Measurements from ENCODE around the gene IFNG-AS1. TPM values are rescaled to one million over a fixed set of nuclear protein-coding genes. Genes with fewer than 3 reads are reported as not detected.

IFNG-AS1 gene
- total RNA-seq, 4 donors from 2014 or later: 0.27 to 0.50 TPM; not detected in 2

- Histone ChIP-seq H3K27ac (no peak overlapping the region), H3K36me3 (no peaks in the 10 kb centered on the region), H3K4me1 (no peaks in the 10 kb centered on the region), H3K27me3 (no peaks in the 10 kb centered on the region), H3K9me3 (no peaks in the 10 kb centered on the region), H3K4me3 (replicated peaks in 1 of 3) (no peak overlapping the region)
- no peak for DNase-seq
- intact Hi-C loops (cut with DNase I): no loop called here
- WGBS, 2 donors: 83 to 86% methylated on average over 1 of the region's 1 CpG
- TF ChIP-seq, protein P1, sequence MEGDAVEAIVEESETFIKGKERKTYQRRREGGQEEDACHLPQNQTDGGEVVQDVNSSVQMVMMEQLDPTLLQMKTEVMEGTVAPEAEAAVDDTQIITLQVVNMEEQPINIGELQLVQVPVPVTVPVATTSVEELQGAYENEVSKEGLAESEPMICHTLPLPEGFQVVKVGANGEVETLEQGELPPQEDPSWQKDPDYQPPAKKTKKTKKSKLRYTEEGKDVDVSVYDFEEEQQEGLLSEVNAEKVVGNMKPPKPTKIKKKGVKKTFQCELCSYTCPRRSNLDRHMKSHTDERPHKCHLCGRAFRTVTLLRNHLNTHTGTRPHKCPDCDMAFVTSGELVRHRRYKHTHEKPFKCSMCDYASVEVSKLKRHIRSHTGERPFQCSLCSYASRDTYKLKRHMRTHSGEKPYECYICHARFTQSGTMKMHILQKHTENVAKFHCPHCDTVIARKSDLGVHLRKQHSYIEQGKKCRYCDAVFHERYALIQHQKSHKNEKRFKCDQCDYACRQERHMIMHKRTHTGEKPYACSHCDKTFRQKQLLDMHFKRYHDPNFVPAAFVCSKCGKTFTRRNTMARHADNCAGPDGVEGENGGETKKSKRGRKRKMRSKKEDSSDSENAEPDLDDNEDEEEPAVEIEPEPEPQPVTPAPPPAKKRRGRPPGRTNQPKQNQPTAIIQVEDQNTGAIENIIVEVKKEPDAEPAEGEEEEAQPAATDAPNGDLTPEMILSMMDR (IDR thresholded peaks at IDR 0.05): no peak
- no peak for TF ChIP-seq POLR2A (IDR thresholded peaks at IDR 0.05)
Measured at GRCh38 chr12:67964456-67964855, 24.8 kb upstream of the IFNG-AS1 start.

DNA sequence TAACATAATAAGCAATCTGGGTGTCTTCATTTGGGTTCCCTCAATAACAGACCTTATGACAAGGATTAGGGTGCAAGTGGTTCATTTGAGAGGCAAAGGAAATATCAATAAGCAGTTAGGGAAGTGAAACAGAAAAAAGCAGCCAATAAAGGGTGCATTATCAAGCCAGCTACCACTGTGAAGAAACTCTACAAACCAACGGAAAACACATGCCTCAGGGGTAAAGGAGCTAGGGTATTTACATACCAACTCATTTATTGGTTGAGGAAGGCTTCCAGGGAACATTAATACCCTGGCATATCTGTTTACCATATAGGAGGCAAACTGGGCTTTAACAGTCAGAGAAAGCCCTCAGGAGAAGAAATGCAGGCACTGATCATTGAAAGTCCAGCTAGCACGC lies 22.7 kb upstream of the IFNG-AS1 start:
- Histone ChIP-seq H3K4me3 (replicated peaks in 1 of 3) (no peak overlapping the region), H3K9me3 (no peaks in the 10 kb centered on the region), H3K36me3 (no peaks in the 10 kb centered on the region), H3K27me3 (no peaks in the 10 kb centered on the region), H3K4me1 (no peaks in the 10 kb centered on the region), H3K27ac (no peak overlapping the region)
- no peak for DNase-seq
- intact Hi-C loops (cut with DNase I): no loop called here
- TF ChIP-seq POLR2A (IDR thresholded peaks at IDR 0.05): no peak
- TF ChIP-seq, protein P1 (IDR thresholded peaks at IDR 0.05): no peak
- WGBS, 2 donors: 60 to 64% methylated on average over 2 of the region's 2 CpGs

- Histone ChIP-seq H3K27me3 (no peaks in the 10 kb centered on the region), H3K9me3 (no peaks in the 10 kb centered on the region), H3K27ac (no peak overlapping the region), H3K4me3 (replicated peaks in 1 of 3) (no peak overlapping the region), H3K36me3 (no peaks in the 10 kb centered on the region), H3K4me1 (no peaks in the 10 kb centered on the region)
- intact Hi-C loops (cut with DNase I): no loop called here
- DNase-seq: no peak
- 80 to 91% methylated on average over 2 of the region's 2 CpGs for WGBS, 2 donors
- TF ChIP-seq POLR2A (IDR thresholded peaks at IDR 0.05): no peak
- TF ChIP-seq, protein P1 (IDR thresholded peaks at IDR 0.05): no peak
Measured at GRCh38 chr12:67968321-67968720, 20.9 kb upstream of the IFNG-AS1 start.

DNA sequence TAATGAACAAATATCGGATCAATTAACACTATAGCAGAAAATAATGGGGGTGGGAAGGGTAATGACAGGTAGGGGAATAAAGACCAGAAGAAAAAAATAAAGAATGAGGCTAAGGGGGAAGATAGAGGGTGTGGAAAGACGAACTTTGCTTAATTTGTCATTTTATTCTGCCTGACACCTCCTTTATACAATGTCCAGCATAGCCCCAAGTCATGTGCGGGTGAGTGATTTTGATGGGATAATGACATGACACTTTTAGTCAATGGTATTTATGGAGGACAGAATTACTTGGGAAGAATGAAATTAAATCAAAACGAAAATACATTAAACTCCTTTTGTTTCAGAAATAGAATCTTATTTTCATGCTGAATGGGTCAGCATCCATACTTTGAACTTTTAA lies 20.5 kb upstream of the IFNG-AS1 start:
- WGBS, 2 donors: 66 to 81% methylated on average over 4 of the region's 4 CpGs
- intact Hi-C loops (cut with DNase I): no loop called here
- Histone ChIP-seq H3K9me3 (no peaks in the 10 kb centered on the region), H3K27me3 (no peaks in the 10 kb centered on the region), H3K27ac (no peak overlapping the region), H3K36me3 (no peaks in the 10 kb centered on the region), H3K4me1 (no peaks in the 10 kb centered on the region), H3K4me3 (replicated peaks in 1 of 3) (no peak overlapping the region)
- no peak for DNase-seq
- TF ChIP-seq POLR2A (IDR thresholded peaks at IDR 0.05): no peak
- TF ChIP-seq, protein P1 (IDR thresholded peaks at IDR 0.05): no peak

GRCh38 chr12:67969134-67969802 lies 20.0 kb upstream of the IFNG-AS1 start:
- no peak overlapping the region for H3K4me3 ChIP-seq (replicated peaks in 1 of 3)
- H3K27me3 ChIP-seq: no peaks in the 10 kb centered on the region
- TF ChIP-seq POLR2A (IDR thresholded peaks at IDR 0.05): no peak
- TF ChIP-seq, protein P1 (IDR thresholded peaks at IDR 0.05): no peak
- 79 to 92% methylated on average over 4 of the region's 4 CpGs for whole genome bisulfite sequencing, 2 donors
- no peaks in the 10 kb centered on the region for H3K9me3 ChIP-seq
- intact Hi-C loops (cut with DNase I): no loop called here
- H3K4me1 ChIP-seq: no peaks in the 10 kb centered on the region
- H3K36me3 ChIP-seq: no peaks in the 10 kb centered on the region
- no peak for DNase-seq
- H3K27ac ChIP-seq: no peak overlapping the region
